ENCODE results near the gene TTLL3. TPM values are rescaled to one million over a fixed set of nuclear protein-coding genes. Genes with fewer than 3 reads are reported as not detected.

Gene TTLL3
- total and polyA plus RNA-seq, 2 donors (not counting 3 experiments of a cell fraction or from before 2014, with no cell fraction given): 43.5 to 65.2 TPM

DNA sequence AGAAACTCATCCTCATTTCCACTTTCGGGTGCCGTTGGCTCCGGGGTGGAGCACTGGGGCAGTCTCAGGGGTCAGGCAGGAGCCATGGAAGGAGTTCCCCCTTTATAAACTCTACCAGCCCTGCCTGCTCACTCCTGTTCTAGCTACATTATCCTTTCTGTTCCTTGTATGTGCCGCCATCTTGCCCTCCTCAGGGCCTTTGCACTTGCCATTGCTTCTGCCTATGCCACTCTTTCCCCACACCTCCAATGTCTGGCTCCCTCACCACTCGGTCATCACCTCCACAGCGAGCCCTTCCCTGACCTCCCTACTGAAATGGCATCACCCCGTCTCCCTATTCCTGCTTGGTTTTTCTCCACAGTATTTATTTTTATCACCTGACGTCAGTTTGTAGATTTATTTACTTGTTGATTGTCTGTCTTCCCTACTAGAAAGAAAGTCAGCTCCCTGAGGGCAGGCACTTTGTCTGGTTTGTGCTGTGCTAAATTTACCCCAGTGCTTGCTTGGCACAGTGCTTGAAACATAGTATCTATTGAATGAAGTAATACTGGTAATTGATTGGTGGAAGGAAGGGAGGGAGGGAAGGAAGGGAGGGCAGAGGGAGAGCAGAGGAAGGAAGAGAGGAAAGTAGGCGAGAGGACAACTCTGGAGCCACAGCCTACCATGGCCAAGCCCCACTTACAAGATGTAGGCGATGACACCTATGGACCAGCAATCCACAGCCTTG, 49.1 kb upstream of the TTLL3 start:
- intact Hi-C loops (cut with micrococcal nuclease): no loop called here
- Histone ChIP-seq H3K4me1 (ENCODE audit: control insufficient read depth, extremely low read depth, insufficient read depth, low read length) (no peaks in the 10 kb centered on the region), H3K4me3 (replicated peaks in 1 of 3; ENCODE audit: insufficient read depth in 1 of 3, low read depth in 1 of 3, low read length in 3 of 3) (no peak overlapping the region), H3K27me3 (ENCODE audit: control insufficient read depth in 2 of 2, insufficient read depth in 2 of 2, low read length in 2 of 2) (no peaks in the 10 kb centered on the region), H3K9ac (replicated peaks; ENCODE audit: extremely low read depth, insufficient read depth, low read length) (no peak overlapping the region), H3K27ac (ENCODE audit: insufficient read depth, low read depth, low read length) (no peak overlapping the region), H2AFZ (ENCODE audit: low read depth, low read length) (no peak overlapping the region), H3K9me1 (replicated peaks; ENCODE audit: control insufficient read depth, extremely low read depth, insufficient read depth, low read length) (no peaks in the 10 kb centered on the region), H3K36me3 (ENCODE audit: control insufficient read depth in 2 of 2, extremely low read depth in 1 of 2, insufficient read depth in 2 of 2, low read length in 2 of 2) (peaks cover 0 to 24% of the 10 kb centered on the region in 2 experiments), H3K4me2 (ENCODE audit: insufficient read depth, low read length) (no peak overlapping the region), H3K9me3 (replicated peaks; ENCODE audit: control insufficient read depth, insufficient read depth, low read length) (no peaks in the 10 kb centered on the region), H4K20me1 (replicated peaks; ENCODE audit: control insufficient read depth, extremely low read depth, insufficient read depth, low read length) (no peaks in the 10 kb centered on the region), H3K79me2 (ENCODE audit: control insufficient read depth, insufficient read depth, low read length) (no peaks in the 10 kb centered on the region)
- peak; percentile 5 for TF ChIP-seq POLR2AphosphoS5 (IDR thresholded peaks at IDR 0.05; ENCODE audit: insufficient read depth, low read depth, low read length)
- no peak for TF ChIP-seq GATA2 (IDR thresholded peaks at IDR 0.05; ENCODE audit: insufficient read depth, insufficient read length, low read depth, low read length)
- no peak for TF ChIP-seq JUN (IDR thresholded peaks at IDR 0.05; ENCODE audit: borderline replicate concordance, insufficient read depth, insufficient read length, low read depth)
- no peak for TF ChIP-seq POLR2A (IDR thresholded peaks at IDR 0.05; ENCODE audit: low read depth, low read length)
- BruUV-seq (replicated peaks): no TSS peak
- CTCF ChIA-PET: no interaction called here
- dilution Hi-C loops (cut with MboI; ENCODE audit: extremely low pct_ligation_motif_present, low sequenced_read_pairs): no loop called here
- POLR2A ChIA-PET: interaction anchor here (0.6 kb wide), 1 partner anchor 47 kb away, joined by 4 read pairs; no protein-coding TSS in a partner anchor
- FAIRE-seq (no peak), DNase-seq (ENCODE audit: low read depth, low spot score) (no peak)

- Histone ChIP-seq H4K20me1 (replicated peaks; ENCODE audit: control insufficient read depth, extremely low read depth, insufficient read depth, low read length) (no peaks in the 10 kb centered on the region), H3K9ac (replicated peaks; ENCODE audit: extremely low read depth, insufficient read depth, low read length) (no peak overlapping the region), H3K4me3 (replicated peaks in 1 of 3; ENCODE audit: insufficient read depth in 1 of 3, low read depth in 1 of 3, low read length in 3 of 3) (no peak overlapping the region), H3K9me3 (replicated peaks; ENCODE audit: control insufficient read depth, insufficient read depth, low read length) (no peaks in the 10 kb centered on the region), H3K27me3 (ENCODE audit: control insufficient read depth in 2 of 2, insufficient read depth in 2 of 2, low read length in 2 of 2) (no peaks in the 10 kb centered on the region), H2AFZ (ENCODE audit: low read depth, low read length) (no peak overlapping the region), H3K4me2 (ENCODE audit: insufficient read depth, low read length) (no peak overlapping the region), H3K27ac (ENCODE audit: insufficient read depth, low read depth, low read length) (no peak overlapping the region), H3K36me3 (ENCODE audit: control insufficient read depth in 2 of 2, extremely low read depth in 1 of 2, insufficient read depth in 2 of 2, low read length in 2 of 2) (peaks cover 0 to 17% of the 10 kb centered on the region in 2 experiments), H3K4me1 (ENCODE audit: control insufficient read depth, extremely low read depth, insufficient read depth, low read length) (no peaks in the 10 kb centered on the region), H3K79me2 (ENCODE audit: control insufficient read depth, insufficient read depth, low read length) (no peaks in the 10 kb centered on the region), H3K9me1 (replicated peaks; ENCODE audit: control insufficient read depth, extremely low read depth, insufficient read depth, low read length) (no peaks in the 10 kb centered on the region)
- TF ChIP-seq, protein P1, sequence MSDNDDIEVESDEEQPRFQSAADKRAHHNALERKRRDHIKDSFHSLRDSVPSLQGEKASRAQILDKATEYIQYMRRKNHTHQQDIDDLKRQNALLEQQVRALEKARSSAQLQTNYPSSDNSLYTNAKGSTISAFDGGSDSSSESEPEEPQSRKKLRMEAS (IDR thresholded peaks at IDR 0.05; ENCODE audit: insufficient read depth, insufficient read length): no peak
- TF ChIP-seq, protein P2, sequence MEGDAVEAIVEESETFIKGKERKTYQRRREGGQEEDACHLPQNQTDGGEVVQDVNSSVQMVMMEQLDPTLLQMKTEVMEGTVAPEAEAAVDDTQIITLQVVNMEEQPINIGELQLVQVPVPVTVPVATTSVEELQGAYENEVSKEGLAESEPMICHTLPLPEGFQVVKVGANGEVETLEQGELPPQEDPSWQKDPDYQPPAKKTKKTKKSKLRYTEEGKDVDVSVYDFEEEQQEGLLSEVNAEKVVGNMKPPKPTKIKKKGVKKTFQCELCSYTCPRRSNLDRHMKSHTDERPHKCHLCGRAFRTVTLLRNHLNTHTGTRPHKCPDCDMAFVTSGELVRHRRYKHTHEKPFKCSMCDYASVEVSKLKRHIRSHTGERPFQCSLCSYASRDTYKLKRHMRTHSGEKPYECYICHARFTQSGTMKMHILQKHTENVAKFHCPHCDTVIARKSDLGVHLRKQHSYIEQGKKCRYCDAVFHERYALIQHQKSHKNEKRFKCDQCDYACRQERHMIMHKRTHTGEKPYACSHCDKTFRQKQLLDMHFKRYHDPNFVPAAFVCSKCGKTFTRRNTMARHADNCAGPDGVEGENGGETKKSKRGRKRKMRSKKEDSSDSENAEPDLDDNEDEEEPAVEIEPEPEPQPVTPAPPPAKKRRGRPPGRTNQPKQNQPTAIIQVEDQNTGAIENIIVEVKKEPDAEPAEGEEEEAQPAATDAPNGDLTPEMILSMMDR (IDR thresholded peaks at IDR 0.05; ENCODE audit: extremely low read depth in 1 of 2, insufficient read depth in 1 of 2, low read depth in 1 of 2, low read length in 2 of 2): no peak
- TF ChIP-seq EZH2 (IDR thresholded peaks at IDR 0.05; ENCODE audit: borderline replicate concordance, low read depth, low read length, severe bottlenecking) (no peak), POLR2AphosphoS5 (IDR thresholded peaks at IDR 0.05; ENCODE audit: insufficient read depth, low read depth, low read length) (no peak), FOS (IDR thresholded peaks at IDR 0.05; ENCODE audit: borderline replicate concordance, insufficient read depth, low read length) (no peak), MYC (IDR thresholded peaks at IDR 0.05; ENCODE audit: low read depth, low read length) (no peak), GATA2 (IDR thresholded peaks at IDR 0.05; ENCODE audit: insufficient read depth, insufficient read length, low read depth, low read length) (no peak), POLR2A (IDR thresholded peaks at IDR 0.05; ENCODE audit: low read depth, low read length) (no peak), JUN (IDR thresholded peaks at IDR 0.05; ENCODE audit: borderline replicate concordance, insufficient read depth, insufficient read length, low read depth) (no peak)
- FAIRE-seq: no peak
- dilution Hi-C loops (cut with MboI; ENCODE audit: extremely low pct_ligation_motif_present, low sequenced_read_pairs): no loop called here
- ChIA-PET POLR2A (no interaction called here), CTCF (no interaction called here)
- no peak for DNase-seq (ENCODE audit: low read depth, low spot score)
- intact Hi-C loops (cut with micrococcal nuclease): no loop called here
- no TSS peak for BruUV-seq (replicated peaks)
These were observed 48.1 kb upstream of the TTLL3 start for GRCh38 chr3:9761919-9762318.

Data from endothelial cell of umbilical vein (primary cell).